AML-193 (cell line): ENCODE results near the gene PADI3.
A peak's percentile ranks its signal among the peaks of the same experiment; 100 is the strongest.

Experiments
- DNase-seq, 2 experiments: peaks; one replicate each; lab custom pipeline; 2025; lab: John Stamatoyannopoulos, UW

Gene PADI3, protein sequence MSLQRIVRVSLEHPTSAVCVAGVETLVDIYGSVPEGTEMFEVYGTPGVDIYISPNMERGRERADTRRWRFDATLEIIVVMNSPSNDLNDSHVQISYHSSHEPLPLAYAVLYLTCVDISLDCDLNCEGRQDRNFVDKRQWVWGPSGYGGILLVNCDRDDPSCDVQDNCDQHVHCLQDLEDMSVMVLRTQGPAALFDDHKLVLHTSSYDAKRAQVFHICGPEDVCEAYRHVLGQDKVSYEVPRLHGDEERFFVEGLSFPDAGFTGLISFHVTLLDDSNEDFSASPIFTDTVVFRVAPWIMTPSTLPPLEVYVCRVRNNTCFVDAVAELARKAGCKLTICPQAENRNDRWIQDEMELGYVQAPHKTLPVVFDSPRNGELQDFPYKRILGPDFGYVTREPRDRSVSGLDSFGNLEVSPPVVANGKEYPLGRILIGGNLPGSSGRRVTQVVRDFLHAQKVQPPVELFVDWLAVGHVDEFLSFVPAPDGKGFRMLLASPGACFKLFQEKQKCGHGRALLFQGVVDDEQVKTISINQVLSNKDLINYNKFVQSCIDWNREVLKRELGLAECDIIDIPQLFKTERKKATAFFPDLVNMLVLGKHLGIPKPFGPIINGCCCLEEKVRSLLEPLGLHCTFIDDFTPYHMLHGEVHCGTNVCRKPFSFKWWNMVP

DNA sequence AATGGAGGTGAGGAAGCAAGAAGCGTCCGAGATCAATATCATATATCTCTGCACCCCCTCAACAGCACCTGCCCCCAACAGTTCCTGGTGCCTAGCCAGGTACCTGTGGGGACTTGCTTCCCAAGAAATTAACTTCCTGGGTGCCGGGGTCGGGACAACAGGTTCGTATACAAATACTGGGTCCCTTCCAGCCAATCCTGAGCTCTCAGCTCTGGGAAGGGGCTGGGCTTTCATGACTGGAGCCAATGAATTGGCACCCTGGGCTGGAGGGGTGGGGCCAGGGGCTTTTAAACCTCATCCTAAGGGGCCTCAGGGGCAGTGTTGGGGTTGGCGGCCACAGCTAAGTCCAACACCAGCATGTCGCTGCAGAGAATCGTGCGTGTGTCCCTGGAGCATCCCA lies at the start of gene PADI3:
PADI3 (plus strand) TSS at position 318 of the 400 bp plus-strand sequence; CDS start at position 358, 40 bp downstream.
- DNase-seq = no peak

DNA sequence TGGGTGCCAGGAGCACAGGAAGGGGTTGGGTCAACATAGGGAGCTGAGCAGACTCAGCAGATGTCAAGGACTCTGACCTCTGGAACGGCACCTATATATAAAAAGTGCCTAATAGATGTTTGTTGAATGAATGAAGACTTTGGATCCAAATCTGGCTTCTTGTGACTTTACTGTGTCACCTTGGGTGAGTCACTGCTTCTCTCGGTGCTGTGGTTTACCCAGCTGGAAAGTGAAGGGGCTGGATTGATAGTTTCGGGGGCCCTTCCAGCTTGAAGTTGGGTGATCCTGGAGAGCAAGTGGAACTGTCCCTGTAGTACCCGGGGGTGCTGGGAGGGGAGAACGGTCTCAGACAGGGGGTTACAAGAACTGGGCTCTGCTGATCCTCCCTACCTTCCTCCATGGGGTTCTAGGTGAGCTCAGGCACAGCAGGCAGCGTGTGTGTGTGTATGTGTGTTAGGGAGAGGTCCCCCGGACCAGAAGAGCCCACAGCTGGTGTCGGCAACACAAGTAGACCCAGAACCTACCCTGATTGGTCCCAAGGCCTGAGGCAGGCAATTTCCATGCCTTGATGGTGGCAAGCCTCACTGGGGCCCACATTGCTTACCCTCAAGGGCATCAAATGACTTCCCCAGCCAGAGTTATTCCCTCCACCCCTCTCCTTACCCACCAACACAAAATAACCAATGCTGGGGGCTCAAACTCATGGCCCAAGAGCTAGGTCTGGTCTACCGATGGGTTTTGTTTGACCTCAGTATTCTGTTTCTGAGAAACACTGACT lies 49.4 kb upstream of the PADI3 start:
- no peak for DNase-seq

DNA sequence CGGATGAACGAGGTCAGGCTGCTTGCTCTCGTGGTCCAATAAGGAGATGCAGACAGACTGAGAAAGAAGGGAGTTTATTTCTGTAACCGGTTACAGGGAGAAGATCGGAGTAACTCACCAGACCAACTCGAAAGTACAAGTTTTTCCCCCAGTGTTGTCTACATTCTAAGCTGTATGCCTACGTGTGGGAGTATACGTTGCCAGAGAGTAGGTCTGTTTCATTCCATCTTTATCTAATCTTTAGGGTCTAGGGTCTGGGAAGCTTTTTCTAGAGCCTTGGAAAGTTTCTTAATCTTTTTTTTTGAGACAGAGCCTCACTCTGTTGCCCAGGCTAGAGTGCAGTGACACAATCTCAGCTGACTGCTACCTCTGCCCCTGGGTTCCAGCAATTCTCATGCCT lies 48.7 kb upstream of the PADI3 start:
- no peak for DNase-seq

DNA sequence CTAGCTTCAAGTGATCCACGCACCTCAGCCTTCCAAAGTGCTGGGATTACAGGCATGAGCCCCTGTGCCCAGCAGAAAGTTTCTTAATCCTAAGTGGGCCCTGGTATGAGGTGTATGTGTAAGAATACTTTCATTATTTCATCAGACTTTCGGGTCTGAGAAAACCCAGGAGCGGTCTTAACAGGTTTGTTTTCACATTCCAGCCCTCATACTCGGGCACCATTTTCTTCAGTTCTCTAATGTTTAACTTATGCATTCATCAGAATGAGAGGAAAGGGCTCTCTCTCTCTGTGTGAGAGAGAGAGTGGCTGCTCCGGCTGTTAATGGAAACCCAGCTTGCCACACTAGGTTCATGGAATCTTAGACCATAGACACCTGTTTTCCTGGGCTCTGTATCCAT lies 48.1 kb upstream of the PADI3 start:
- no peak for DNase-seq

DNA sequence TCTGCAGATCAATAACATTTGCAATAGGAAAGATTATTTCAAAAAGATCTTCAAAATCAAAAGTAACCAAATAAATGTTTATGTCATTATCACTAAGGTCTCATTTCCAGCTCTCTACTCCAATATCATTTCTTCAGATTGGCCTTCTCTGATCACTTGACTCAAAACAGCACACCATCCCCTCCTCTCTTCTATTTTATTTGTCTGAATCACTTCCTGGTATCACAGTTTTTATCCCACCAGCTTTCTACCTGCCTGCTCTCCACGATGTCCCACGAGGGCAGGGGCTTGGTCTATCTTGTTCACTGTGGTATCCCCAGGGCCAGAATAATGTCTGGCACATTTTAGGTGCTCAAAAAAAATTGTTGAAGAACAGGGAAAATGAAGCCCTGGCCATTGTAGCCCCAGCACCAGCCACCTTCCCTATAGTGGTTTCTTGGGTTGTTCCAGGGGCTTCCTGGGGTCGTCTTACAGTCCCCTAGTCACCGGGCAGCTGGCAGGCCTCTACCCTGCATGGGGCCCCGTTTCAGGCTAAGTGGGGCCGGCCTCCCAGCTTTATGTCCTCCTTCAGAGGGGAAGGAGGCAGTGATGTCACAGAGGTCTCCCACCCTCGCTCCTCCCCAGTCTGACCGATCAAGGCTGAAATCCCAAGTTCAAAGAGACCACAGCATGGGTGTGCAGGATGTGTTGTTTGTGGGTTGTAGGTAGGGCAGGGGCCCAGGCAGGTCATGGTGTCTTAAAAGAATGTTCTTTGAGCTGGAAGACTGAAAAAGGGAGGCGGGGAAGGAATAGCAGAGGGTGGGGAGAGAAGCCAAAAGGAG lies 47.5 kb upstream of the PADI3 start:
- no peak for DNase-seq

DNA sequence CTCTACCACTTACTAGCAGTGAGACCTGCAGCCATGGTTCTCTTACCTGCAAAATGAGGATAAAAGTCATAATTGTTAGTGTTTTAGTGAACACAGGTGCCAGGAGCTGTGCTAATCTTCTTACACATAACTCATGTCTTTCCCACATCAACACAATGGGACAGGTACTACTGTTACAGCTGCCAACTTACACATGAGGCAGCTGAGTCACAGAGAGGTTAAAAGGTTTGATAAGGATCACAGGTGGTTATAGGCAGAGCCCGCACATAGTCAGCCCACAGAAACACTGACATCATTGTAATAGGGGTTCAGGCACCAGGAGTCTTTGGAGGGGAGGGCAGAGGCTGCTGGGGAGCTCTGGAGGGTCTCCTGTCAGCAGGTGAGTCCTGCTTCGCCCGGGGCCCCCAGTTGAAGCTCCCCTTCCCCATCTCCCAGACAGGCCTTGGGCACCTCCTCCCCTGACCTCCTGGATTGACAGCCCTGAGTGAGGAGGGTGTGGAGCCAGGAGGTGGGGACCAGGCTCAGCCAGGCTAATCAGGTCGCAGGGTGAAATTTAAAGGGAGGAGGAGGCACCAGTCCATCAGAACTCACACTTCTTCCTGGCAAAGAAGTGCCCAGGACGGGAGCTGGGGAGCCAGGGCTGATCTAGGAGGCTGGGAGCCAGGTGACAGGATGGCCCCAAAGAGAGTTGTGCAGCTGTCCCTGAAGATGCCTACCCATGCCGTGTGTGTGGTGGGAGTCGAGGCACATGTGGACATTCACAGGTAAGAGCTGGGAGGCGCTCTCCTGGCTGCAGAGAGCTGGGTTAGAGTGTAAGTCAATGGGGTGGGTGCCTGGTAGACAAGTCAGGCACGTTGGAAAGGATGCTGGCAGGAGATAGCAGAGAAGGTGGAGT lies 44.1 kb upstream of the PADI3 start, which contains the start of gene PADI1:
PADI1 (plus strand) TSS at position 583 of the 895 bp plus-strand sequence; CDS start at position 673, 90 bp downstream.
- DNase-seq = no peak

DNA sequence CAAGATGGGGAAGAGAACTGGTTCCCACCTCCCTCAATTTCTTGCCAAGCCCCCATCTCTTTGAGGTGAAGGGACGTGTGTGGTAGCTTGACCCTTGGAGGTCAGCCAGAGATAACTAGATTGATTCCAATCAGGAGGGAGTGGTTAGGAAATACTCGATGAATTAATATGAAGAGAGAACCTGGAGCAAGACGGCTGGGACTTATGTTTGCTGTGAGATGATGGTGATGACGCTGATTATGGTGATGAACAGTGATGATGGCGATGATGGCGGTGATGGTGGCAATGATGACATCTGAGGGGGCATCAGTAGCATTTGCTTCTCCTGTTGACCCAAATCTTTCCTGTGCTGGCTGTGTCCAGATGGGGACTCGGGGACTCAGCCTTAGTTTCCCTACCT lies 43.2 kb upstream of the PADI3 start:
- DNase-seq = no peak

DNA sequence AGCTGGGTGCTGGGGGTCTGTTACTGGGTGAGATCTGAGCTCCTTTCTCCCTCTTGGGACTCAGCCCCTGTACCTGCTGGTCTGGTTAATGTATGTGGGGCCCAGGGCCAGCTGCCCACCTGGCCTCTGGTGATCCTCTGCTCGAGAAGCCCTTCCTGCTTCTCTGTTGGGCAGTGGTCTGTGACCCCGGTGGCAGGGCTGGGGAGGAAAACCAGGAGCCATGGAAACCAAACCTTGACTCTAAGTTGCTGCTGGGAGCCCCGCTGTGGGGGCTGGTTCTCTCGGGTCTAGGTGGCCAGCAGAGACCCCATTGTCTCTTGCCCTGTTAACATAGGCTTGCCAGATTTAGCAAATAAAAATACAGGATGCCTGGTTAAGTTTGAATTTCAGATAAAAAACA lies 42.7 kb upstream of the PADI3 start:
- no peak for DNase-seq

DNA sequence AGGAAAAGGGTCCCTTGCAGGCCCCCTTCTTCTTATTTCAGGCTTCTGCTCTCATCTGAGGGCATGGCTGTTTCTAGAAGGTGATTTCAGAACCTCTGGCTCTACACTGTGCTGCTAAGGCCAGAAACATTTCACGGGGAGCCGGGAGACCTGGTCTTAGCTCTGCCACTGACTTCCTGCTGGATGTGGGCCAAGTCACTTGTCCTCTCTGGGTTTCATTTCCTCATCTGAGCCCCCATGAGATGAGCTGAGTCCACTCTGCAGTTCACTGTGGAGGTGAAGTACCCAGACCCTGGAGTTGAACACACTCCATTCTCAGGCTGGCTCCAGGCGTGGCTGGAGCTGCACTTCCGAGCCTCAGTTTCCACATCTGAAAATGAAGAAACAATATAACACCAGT lies 41.9 kb upstream of the PADI3 start:
- peak; percentile 15 to 29 for DNase-seq

DNA sequence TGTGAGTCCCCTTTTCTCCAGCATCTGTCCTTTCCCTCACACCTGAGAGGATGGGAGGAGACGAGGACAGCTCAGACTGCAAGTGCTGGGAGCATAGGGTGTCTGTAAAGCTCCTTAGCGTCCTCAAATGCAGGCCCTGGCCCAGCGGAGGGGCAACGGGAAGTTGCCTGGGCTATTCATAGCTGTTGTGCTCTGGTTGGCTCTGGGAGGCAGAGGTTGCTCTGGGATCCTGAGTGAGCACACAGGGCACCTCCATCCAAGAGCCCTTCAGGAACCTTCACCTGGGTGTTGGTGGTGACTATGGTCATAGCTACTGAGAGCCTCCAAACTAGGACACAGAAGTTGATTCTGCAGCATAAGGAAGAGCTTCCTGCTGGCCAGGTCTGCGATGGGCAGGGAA lies 41.4 kb upstream of the PADI3 start:
- no peak for DNase-seq

DNA sequence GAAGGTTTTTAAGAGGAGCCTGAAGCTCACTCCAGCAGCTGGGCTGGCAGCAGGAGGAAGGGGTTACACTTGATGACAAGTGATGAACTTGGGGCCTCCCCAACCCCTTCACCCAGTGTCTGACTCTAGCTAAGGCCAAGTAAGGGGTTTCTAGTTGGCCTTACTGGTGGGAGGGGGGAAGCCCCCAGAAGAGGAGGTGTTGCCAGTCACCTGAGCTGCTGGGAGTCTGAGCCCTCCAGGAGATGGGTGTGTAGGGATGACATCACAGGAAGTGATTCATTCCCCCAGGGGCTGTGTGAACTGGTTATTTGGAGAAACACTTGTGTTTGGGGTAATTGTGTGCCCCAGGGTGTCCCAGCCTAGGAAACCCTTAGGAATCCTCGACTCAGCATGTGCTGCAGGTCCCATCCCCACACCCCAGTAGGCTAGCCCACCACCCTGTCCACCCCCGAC lies 40.9 kb upstream of the PADI3 start:
- no peak for DNase-seq

DNA sequence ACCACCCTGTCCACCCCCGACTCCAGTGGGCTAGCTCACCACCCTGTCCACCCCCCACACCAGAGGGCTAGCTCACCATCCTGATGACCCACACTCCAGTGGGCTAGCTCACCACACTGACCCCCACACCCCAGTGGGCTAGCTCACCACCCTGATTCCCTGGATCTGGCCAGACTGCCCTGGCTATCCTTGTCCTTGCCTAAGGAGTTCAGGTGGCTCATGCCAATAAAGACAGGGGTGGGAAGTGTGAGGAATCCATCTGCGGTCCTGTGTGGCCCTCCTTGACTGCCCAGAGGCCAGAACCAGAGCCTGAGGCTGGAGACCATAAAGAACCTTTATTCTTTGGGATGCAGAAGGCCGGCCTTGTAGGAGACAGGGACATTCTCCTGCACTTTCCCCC lies 40.4 kb upstream of the PADI3 start:
- DNase-seq = no peak

DNA sequence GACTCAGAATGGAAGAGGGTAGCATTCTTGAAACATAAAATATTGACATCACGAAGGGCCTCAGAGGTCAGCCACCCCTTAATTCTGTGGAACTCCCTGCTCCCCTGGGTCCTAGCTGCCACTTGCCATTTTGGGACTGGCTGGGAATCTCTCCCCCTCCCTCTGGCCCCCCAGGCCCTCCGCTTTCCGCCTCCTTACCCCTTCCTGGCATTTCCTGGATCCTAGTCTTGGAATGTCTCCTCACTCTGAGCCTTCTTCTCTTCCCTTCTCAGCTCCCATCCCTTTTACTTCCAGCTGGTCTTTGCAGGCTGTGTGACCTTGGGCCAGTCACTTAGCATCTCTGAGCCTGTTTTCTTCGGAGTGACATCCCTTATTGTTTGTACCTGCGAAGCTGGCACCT lies 39.5 kb upstream of the PADI3 start:
- DNase-seq = no peak

DNA sequence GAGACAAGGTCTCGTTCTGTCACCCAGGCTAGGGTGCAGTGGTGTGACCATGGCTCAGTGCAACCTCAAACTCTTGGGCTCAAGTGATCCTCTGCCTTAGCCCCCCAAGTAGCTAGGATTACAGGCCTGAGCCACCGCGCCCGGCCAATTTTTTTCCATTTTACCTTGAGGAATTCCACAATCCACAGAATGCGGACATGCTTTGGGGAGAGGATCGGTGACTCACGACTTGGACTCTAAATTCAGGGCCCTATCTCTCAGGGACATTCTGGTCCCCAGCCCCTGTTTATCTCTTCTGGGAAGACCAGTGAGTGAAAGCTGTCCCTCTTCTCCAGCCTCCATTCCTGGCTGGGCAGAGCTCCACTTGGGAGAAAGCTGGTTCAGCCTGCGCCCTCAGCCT lies 38.7 kb upstream of the PADI3 start:
- DNase-seq = no peak

DNA sequence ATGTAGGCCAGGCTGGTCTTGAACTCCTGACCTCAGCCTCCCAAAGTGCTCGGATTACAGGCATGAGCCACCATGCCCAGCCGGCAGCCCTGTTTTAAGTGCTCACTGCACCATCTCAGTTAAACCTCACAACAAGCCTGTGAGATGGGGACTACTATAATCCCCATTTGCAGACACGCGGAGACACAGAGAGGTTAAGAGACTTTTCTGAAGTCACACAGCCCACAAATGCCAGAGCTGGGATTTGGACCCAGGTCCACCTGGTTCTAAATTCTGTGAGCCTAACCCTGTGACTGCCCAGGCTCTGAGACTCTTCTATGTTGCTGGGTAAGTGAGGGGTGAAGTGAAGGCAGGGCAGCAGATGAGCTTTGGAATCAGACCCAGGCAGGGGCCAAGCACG lies 37.5 kb upstream of the PADI3 start:
- DNase-seq = no peak

DNA sequence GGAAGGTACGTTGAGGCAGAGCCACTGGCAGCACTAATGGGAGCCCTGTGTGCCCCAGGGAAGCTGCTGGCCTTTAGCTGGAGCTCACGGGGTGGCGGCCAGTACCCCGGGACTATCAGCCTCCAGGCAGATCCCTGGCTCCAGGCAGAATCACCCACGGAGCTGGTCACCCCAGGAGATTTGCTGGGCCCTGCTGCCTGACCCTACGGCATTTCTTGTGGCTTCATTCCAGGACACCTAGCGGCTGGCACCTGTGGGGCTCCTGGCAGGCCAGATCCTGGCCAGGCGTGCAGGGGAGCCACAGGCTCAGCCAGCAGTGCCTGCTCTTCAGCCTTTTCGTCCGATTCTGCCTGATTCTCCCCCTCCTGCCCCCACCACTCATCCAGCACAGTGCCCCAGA lies 36.9 kb upstream of the PADI3 start:
- DNase-seq = no peak

DNA sequence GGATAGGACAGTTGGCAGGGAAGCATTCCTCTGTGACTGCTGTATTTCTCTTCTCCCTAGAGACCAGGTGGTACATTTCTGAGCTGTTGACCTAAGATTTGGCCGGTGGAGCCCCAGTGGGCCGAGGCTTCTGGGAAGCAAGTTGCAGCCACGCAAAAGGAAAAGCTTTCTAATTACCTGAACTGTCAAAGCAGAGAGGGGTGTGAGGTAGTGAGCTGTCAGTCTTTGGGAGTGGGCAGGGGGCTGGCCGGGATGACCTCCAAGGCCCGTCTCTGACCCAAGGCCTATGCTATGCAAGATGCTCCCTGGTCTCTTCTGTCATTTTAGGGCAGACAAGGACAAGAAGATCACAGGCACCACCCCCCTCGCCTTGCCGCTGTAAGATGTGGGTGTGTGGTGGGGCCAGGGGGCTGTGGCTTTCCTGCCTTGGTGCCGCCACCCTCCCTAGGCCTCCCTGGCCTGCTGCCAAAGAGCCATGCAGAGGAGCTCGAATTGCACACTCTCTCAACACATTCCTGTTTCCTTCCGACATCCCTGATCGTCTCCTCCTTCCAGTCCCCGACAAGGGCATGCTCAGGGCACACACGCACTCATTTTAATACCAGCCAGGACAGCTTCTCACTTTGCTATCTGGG lies 36.3 kb upstream of the PADI3 start:
- DNase-seq = peak; percentile 13

DNA sequence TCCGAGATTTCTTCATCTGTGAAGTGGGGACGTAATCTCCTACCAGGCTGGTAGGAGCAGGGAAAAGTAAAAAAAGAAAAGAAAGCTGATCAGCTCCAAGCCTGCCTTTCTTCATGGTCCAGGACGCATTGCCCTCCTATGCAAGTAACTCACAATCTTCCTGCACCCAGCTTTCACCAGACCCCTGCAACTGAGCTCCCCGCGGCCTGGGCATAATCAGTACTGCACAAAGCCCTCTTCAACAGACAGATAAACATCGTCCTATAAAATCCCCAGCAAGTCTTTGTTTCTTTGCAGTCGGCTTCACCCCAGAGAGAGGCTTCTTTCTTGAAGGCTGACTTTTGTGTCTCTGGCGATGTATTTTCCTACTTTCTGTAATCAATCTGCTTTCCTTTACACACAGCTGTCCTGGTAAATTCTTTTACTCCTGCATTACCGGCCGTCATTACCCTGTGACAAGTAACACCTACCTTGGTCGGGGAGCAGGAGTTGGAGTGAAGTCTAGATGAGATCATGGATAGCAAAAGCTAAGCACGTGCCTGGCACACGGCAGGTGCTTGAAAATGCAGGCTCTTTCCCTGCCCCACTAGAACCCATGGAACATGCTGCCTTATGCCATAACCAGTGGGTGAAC lies 35.6 kb upstream of the PADI3 start:
- DNase-seq = no peak

DNA sequence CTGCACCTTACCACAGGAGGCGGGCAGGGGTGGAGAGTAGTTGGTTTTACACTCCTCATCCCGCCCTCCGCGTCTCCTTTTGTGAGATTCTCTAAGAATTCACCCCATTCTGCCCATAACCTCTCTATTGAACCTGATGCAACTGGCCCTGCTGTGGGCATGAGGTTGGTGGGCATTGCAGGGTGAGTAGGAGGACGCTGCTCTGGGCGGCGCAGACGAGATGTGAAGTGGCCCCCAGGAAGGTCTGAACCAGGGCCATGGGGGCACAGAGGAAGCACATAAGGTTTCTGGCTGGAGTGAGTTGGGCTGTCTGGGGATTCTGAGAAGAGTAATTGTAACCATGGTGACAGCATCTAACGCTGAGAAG lies 35.1 kb upstream of the PADI3 start:
- no peak for DNase-seq
